HG03439 (cell line): ENCODE measurements around the gene PRRC2C.
"Not testable (repeated sequence)": the region's sequence is repeated elsewhere in the genome, so short reads cannot be mapped to it uniquely, and the experiment has no call there.

Experiments used
- ATAC-seq: cut with Tn5 transposase; IDR thresholded peaks from one replicate; pipeline ENCODE4 v1.9.1; 2021; ENCODE audit warnings: mild to moderate bottlenecking, moderate library complexity; ENCODE audit not compliant: unreplicated experiment

Gene PRRC2C

GRCh38 chr1:171581766-171582165 lies 96.4 kb downstream of the PRRC2C start:
- ATAC-seq = no peak

DNA sequence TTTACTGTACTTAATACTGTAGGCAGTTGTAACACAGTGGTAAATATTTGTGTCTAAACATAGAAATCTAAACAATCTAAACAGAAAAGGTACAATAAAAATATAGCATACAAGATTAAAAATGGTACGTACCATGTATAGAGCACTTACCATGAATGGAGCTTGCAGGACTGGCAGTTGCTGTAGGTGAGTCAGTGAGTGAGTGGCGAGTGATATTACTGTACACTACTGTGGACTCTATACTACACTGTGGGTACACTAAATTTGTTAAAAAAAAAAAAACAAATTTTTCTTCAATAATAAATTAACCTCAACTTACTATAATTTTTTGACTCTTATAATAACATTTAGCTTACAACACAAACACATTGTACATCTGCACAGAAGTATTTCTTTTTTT lies 97.3 kb downstream of the PRRC2C start:
- no peak for ATAC-seq

GRCh38 chr1:171583591-171584201 lies 98.4 kb downstream of the PRRC2C start:
- ATAC-seq = no peak

DNA sequence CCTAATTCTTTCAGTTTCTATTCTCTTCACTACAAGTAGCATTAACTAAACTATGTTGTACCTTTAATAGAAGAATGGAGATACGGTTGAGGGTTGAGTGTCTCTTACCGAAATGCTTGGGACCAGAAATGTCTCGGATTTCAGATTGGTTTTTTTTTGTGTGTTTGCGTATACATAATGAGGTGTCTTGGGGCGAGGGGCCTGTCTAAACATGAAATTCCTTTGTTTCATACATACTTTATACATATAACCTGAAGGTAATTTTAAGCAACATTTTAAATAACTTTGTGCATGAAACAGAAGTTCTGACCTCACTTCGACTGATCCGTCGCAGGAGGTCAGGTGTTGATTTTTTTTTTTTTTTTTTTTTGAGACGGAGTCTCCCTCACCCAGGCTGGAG lies 100.4 kb downstream of the PRRC2C start:
- ATAC-seq = no peak

DNA sequence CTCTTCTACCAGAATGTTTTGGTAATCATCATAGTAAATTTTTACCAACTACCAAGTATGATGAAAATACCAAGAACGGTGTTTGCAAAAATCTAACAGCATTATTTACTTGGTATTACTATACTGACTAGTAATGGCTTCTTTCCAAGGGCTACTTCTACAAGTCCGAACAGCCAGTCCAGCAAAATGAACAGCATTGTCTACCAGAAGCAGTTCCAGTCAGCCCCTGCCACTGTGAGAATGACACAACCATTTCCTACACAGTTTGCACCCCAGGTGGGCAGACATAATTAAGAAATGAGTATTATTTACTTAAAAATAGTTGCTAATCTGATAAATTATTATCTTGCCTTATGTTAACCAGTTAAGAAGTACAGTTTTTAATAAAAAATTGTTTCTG lies 102.9 kb downstream of the PRRC2C start:
- ATAC-seq = no peak

DNA sequence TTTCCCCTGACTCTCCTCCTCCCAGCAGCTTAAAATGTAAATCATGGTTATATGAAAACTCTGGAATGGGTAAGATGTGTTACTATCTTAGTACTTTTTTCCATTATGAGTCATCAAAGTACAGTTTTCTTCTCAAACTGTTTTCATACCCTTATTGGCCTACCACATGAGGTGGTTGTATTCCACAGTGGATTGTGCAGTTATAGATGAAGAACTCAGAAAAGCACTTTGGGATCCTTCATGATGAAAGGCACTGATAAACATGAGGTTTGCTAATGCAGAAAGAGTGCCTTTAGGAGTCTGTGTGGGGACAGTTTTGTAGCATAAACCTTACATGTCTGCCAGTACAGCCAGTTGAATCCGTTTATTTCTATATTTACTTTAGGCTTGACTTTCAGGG lies 104.7 kb downstream of the PRRC2C start:
- no peak for ATAC-seq

- no peak for ATAC-seq
Measured at GRCh38 chr1:171595324-171595723, 110.0 kb downstream of the PRRC2C start.

DNA sequence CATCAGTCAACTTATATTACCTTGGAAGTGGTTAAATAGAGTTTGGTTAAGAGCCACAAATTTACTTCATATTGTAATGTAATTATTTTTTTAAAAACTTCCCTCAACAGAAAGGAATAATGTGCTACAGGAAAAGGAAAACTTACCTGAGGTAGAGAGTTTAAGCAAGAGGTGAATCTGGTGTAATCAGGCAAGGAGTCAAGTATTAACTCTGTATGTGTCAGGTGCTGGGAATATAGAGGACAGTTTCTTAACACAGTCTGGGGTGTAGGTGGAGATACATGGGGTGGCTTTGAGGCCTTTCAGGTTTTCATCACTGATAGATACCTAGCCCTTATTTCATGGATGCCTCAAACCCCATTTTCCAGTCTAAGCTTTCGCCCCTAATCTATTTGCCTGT lies 110.8 kb downstream of the PRRC2C start:
- ATAC-seq = no peak

GRCh38 chr1:171596705-171597104 lies 111.4 kb downstream of the PRRC2C start:
- no peak for ATAC-seq

GRCh38 chr1:171597203-171597602 lies 111.9 kb downstream of the PRRC2C start:
- ATAC-seq = no peak

GRCh38 chr1:171600310-171600709 lies 115.0 kb downstream of the PRRC2C start:
- ATAC-seq = not testable (repeated sequence)

DNA sequence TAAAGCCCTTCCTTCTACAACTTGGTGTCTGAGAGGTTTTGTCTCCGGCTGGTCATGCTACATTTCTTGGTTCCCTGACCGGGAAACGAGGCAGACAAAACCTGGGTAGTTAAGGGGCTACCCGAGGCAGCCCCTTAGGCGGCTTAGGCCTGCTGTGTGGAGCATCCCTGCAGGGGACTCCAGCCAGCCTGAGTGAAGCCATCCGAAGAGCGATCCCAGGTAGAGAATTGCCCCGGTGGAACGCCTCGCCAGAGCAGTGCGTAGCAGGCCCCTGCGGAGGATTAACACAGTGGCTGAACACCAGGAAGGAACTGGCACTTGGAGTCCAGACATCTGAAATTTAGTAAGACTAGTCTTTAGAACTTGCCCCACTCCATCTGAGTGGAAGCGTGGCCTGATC lies 115.5 kb downstream of the PRRC2C start:
- no peak for ATAC-seq

DNA sequence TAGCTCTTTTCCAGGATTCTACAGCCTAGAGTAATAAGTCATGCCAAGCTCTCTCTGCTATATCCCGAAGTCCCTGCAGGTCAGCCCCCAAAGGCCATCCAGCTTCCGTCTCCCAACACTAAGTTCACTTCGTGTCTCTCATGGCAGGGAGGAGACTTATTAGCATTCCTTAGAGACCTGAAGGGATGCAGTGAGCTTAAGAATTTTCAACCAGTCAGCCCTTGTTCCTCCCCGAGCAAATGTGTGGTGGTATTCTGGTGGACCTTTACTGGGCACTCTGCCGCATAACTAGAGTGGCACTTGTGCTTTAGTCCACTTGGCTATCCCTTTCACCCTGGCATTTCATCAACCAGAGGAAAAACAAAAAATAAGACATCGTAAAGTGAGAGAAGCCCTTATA lies 117.7 kb downstream of the PRRC2C start:
- not testable (repeated sequence) for ATAC-seq

DNA sequence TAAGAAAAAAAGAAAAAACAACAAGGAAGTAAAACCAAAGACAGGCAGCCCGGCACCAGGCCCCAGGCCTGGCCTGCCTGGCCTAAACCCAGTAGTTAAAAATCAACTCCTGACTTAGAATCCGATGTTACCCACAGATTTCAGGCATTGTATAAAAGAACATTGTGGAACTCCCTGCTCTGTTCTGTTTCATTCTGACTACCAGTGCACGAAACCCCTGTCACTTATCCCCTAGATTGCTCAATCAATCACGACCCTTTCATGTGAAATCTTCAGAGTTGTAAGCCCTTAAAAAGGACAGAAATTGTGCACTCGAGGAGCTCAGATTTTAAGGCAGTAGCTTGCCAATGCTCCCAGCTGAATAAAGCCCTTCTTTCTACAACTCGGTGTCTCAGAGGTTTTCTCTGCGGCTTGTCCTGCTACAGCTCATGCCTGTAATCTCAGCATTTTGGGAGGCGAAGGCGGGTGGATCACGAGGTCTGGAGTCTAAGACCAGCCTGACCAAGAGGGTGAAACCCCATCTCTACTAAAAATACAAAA lies 121.1 kb downstream of the PRRC2C start:
- no peak for ATAC-seq

DNA sequence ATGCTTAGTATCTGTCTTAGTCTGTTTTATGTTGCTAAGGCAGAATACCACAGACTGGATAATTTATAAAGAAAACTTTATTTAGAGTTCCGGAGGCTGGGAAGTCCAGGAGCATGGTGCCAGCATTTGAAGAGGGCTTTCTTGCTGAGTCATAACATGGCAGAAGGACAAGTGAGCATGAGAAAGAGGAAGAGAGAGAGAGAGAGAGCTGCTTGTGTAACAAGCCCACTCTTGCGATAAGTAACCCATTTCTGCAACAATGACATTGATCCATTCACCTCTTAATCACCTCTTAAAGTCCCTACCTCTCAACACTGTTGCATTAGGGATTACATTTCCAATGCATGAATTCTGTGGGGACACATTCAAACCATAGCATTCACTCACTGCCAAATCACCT lies 125.1 kb downstream of the PRRC2C start:
- no peak for ATAC-seq

DNA sequence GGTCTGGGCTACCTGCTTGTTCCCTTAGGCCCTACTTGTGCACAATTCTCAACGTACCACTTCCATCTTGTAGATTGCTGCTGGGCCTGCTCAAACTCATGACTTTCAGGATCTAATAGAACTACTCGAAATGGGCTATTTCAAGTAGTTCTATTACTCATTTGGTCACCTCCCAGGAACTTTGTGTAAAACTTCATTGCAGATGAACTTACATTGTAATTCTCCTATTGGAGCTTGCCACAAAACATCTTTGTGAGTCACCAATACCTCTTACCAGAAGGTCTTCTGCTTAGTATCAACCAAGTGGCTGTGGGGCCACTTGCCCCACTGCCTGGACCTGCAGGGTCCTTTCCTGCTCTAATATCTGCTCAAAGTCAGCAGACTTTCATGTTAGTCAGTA lies 126.0 kb downstream of the PRRC2C start:
- no peak for ATAC-seq

GRCh38 chr1:171613282-171613681 lies 128.0 kb downstream of the PRRC2C start:
- no peak for ATAC-seq

DNA sequence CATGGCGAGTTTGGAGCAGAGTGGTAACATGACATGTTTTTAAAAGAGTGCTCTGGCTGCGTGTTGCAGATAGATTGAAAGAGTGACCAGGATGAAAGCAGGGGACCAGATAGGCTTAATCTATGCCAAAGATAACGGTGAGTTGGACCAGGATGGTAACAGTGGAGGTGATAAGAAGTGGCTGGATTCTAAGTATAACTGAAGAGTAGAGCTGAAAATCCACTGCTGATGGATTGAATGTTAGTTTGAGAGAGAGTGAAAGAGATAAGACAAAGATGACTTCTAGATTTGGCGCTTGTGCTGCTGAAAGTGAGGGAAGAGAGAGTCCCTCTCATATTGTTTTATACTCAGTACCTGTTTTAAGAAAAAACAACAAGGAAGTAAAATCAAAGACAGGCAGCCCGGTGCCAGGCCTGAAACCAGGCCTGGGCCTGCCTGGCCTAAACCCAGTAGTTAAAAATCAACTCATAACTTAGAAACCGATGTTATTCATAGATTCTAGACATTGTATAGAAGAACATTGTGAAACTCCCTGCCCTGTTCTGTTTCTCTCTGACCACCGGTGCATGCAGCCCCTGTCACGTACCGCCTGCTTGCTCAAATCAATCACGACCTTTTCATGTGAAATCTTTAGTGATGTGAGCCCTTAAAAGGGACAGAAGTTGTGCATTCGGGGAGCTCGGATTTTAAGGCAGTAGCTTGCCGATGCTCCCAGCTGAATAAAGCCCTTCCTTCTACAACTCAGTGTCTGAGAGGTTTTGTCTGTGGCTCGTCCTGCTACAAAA lies 130.0 kb downstream of the PRRC2C start:
- not testable (repeated sequence) for ATAC-seq

DNA sequence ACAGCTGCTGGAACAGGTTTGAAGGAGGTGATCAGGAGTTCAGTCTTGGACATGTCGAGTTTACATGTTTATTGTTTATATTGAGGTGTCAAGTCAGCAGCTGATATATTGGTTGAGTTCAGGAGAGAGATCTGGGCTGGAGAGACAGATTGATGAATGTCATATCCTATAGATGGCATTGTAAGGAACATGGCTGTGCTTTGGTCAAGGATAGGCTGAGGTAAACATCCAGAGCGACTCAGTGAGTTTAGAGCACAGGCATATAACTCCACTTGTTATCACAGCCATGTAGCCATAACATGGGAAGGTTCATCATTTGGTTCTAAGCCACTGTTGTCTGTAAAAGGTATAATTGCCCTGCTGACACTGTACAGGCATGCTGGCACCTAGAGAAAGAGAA lies 131.3 kb downstream of the PRRC2C start:
- ATAC-seq = no peak

DNA sequence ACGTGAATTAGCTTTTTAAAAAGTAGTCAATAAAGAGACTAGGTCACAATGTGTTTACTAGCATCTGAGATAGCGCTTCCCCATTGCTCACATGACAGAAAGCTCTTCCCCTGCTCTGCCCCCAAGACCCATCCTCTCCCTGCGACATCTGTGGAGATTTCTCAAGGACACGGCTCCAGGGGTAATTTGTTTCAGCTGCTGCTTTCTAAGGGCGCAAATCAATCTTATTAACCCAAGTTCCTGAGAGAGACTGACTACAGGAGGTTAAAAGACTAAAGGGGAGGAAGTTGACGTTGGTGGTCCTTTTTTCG lies 136.8 kb downstream of the PRRC2C start, which contains the start of gene MYOCOS:
TSS of gene MYOCOS (plus strand) at position 92 of the 311 bp plus-strand sequence. CDS start 1,641 bp downstream, outside the sequence.
- ATAC-seq = no peak

DNA sequence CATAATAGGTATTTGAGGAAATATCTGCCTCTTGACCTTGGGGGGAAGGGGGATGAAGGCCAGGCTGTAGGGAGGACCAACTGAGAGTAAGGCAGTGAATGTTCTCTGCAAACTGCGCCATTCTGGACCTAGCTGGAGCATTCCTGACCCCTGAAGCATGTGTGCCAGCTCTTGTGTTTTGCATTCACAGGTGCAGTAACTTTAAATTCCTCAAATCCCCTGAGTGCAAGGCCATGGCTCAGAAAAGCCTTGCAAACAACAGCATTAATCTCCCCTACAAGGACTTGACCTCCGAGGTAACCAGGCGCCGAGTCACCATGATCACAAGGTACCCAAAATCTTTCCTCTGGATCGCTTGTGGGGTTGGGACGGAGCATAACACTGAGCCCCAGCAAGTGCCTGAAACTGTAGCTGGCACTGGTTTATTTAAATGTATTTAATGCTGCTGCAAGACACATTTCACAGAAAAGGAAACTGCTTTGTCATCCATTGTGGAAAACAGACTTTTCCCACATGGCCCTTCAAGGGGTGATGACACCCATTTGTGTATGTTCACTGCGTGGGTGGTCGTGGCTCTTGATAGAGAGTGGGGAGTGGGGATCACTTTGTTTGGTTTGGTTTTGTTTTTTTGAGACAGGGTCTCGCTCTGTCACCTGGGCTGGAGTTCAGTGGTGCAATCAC lies 138.5 kb downstream of the PRRC2C start:
- no peak for ATAC-seq

GRCh38 chr1:171625225-171625624 lies 139.9 kb downstream of the PRRC2C start:
- no peak for ATAC-seq
